Endodermal cell (in vitro differentiated cells): ENCODE measurements around the gene SBF2. TPM values are rescaled to one million over a fixed set of nuclear protein-coding genes. Genes with fewer than 3 reads are reported as not detected.

Experiments used
- DNase-seq: peaks from one replicate; pipeline ENCODE4 v3.0.0-alpha.2; 2017
- H3K27ac ChIP-seq: 2 replicates; pipeline ENCODE4 v1.5.1; 2013; ENCODE audit warnings: mild to moderate bottlenecking, low read depth, low read length, moderate library complexity
- H3K27me3 ChIP-seq: 2 replicates; pipeline ENCODE4 v1.6.1; 2013; ENCODE audit warnings: mild to moderate bottlenecking, low read length, moderate library complexity; ENCODE audit not compliant: insufficient read depth, control insufficient read depth, poor library complexity, severe bottlenecking
- H3K36me3 ChIP-seq: 2 replicates; pipeline ENCODE4 v1.7.0; 2013; ENCODE audit warnings: mild to moderate bottlenecking, low read length, moderate library complexity; ENCODE audit not compliant: control insufficient read depth, insufficient read depth
- H3K4me1 ChIP-seq: one replicate; pipeline ENCODE4 v1.7.0; 2013; ENCODE audit warnings: low read length; ENCODE audit not compliant: control insufficient read depth, insufficient read depth
- H3K4me3 ChIP-seq: 2 replicates; pipeline ENCODE4 v1.5.1; 2013; ENCODE audit warnings: mild to moderate bottlenecking, low read length, moderate library complexity
- H3K9ac ChIP-seq: 2 replicates; pipeline ENCODE4 v1.6.1; 2013; ENCODE audit warnings: mild to moderate bottlenecking, low read length, moderate library complexity; ENCODE audit not compliant: poor library complexity, severe bottlenecking; ENCODE audit errors: extremely low read depth
- H3K9me3 ChIP-seq: 2 replicates; pipeline ENCODE4 v1.6.1; 2013; ENCODE audit warnings: mild to moderate bottlenecking, low read length, moderate library complexity; ENCODE audit not compliant: control insufficient read depth
- H3K27ac Mint-ChIP-seq: 2 replicates; pipeline ENCODE4 v1.8.0; 2020; ENCODE audit warnings: mixed read lengths
- H3K27me3 Mint-ChIP-seq: 2 replicates; pipeline ENCODE4 v1.8.0; 2021; ENCODE audit warnings: mild to moderate bottlenecking, mixed read lengths; ENCODE audit not compliant: insufficient read depth
- H3K36me3 Mint-ChIP-seq: 2 replicates; pipeline ENCODE4 v1.8.0; 2020; ENCODE audit warnings: low read depth, mixed read lengths
- H3K4me1 Mint-ChIP-seq: 2 replicates; pipeline ENCODE4 v1.8.0; 2020; ENCODE audit warnings: mixed read lengths
- H3K4me3 Mint-ChIP-seq: 2 replicates; pipeline ENCODE4 v1.8.0; 2020; ENCODE audit warnings: mild to moderate bottlenecking, moderate library complexity, mixed read lengths
- H3K9me3 Mint-ChIP-seq: 2 replicates; pipeline ENCODE4 v1.8.0; 2020; ENCODE audit warnings: mild to moderate bottlenecking, mixed read lengths
- CTCF ChIP-seq: fragments of 200-600 bp; sonication (generic); conservative IDR thresholded peaks from 2 replicates; pipeline ENCODE4 v1.5.0; 2021; ENCODE audit warnings: antibody characterized with exemption, mild to moderate bottlenecking
- WGBS, 2 experiments: methylation state at CpG; one replicate each; pipeline versions ENCODE4 v1.1.5 to v1.1.7; 2013; ENCODE audit warnings: missing lambda C conversion rate in 2 of 2, mixed read lengths in 1 of 2; ENCODE audit not compliant: insufficient coverage in 1 of 2, insufficient read length in 1 of 2; 5-methylcytosine and 5-hydroxymethylcytosine counted together
- total RNA-seq, 2 donors: library from RNA; stranded (reverse); fragmentation: NEBNext Ultra II Directional in 1 of 2; extraction: Animal tissue kit (Norgen Biotek cat#: 25700) in 1 of 2; gene quantifications; 2 replicates in 1 of 2; 3 replicates in 1 of 2; pipeline ENCODE4 v1.2.1, GENCODE V29; 2021

The SBF2 gene
- total RNA-seq, 2 donors from 2014 or later: 27.1 to 32.5 TPM

- Histone ChIP-seq H3K4me1 (peaks cover 11% of the 10 kb centered on the region), H3K27ac (no peak overlapping the region), H3K27me3 (no peaks in the 10 kb centered on the region), H3K4me3 (no peak overlapping the region), H3K9ac (no peak overlapping the region), H3K9me3 (no peaks in the 10 kb centered on the region), H3K36me3 (peaks cover 12% of the 10 kb centered on the region)
- Mint-ChIP-seq H3K4me1 (peaks cover 23% of the 10 kb centered on the region), H3K36me3 (no peaks in the 10 kb centered on the region), H3K9me3 (no peaks in the 10 kb centered on the region), H3K4me3 (no peak overlapping the region), H3K27me3 (no peaks in the 10 kb centered on the region), H3K27ac (no peak overlapping the region)
- WGBS, 2 experiments: 95 to 100% methylated on average over 2 of the region's 2 CpGs
- no peak for DNase-seq
- no peak for TF ChIP-seq CTCF
Observed at GRCh38 chr11:9855579-9856287, 438.3 kb downstream of the SBF2 start.

- no peaks in the 10 kb centered on the region for H3K27me3 Mint-ChIP-seq
- Histone ChIP-seq H3K9ac (no peak overlapping the region), H3K9me3 (no peaks in the 10 kb centered on the region), H3K27me3 (no peaks in the 10 kb centered on the region), H3K36me3 (peaks cover 27% of the 10 kb centered on the region), H3K4me3 (no peak overlapping the region), H3K4me1 (peaks cover 11% of the 10 kb centered on the region), H3K27ac (no peak overlapping the region)
- no peak for TF ChIP-seq CTCF
- 88 to 100% methylated on average over 1 of the region's 1 CpG for WGBS, 2 experiments
- H3K36me3 Mint-ChIP-seq: peaks cover 8% of the 10 kb centered on the region
- no peak for DNase-seq
- H3K27ac Mint-ChIP-seq: no peak overlapping the region
- H3K4me3 Mint-ChIP-seq: no peak overlapping the region
- H3K4me1 Mint-ChIP-seq: peaks cover 14% of the 10 kb centered on the region
- no peaks in the 10 kb centered on the region for H3K9me3 Mint-ChIP-seq
Observed at GRCh38 chr11:9853929-9854552, 440.0 kb downstream of the SBF2 start.

GRCh38 chr11:9852465-9852864, 441.6 kb downstream of the SBF2 start:
- no peaks in the 10 kb centered on the region for H3K9me3 Mint-ChIP-seq
- Histone ChIP-seq H3K9ac (no peak overlapping the region), H3K27ac (no peak overlapping the region), H3K4me1 (peaks cover 3% of the 10 kb centered on the region), H3K27me3 (no peaks in the 10 kb centered on the region), H3K4me3 (no peak overlapping the region), H3K36me3 (peaks cover 27% of the 10 kb centered on the region), H3K9me3 (no peaks in the 10 kb centered on the region)
- H3K27me3 Mint-ChIP-seq: no peaks in the 10 kb centered on the region
- DNase-seq: no peak
- H3K4me3 Mint-ChIP-seq: no peak overlapping the region
- TF ChIP-seq CTCF: no peak
- 92 to 93% methylated on average over 2 of the region's 2 CpGs for WGBS, 2 experiments
- peaks cover 2% of the 10 kb centered on the region for H3K4me1 Mint-ChIP-seq
- no peak overlapping the region for H3K27ac Mint-ChIP-seq
- peaks cover 8% of the 10 kb centered on the region for H3K36me3 Mint-ChIP-seq
